Measurements from ENCODE around the gene MAN1C1. TPM values are rescaled to one million over a fixed set of nuclear protein-coding genes. Genes with fewer than 3 reads are reported as not detected.

Gene MAN1C1
- total RNA-seq, 2 donors from 2014 or later, result 2.2 to 4.3 TPM

- Mint-ChIP-seq H3K9me3 (no peaks in the 10 kb centered on the region), H3K27ac (peak overlapping the region; percentile 44), H3K36me3 (ENCODE audit: low read depth) (peaks cover 15% of the 10 kb centered on the region), H3K4me1 (peaks cover 19% of the 10 kb centered on the region), H3K4me3 (no peak overlapping the region), H3K27me3 (ENCODE audit: insufficient read depth) (no peaks in the 10 kb centered on the region)
- Histone ChIP-seq H3K4me1 (ENCODE audit: control insufficient read depth, insufficient read depth, low read length) (peaks cover 4% of the 10 kb centered on the region), H3K4me3 (ENCODE audit: low read length) (no peak overlapping the region), H3K36me3 (ENCODE audit: control insufficient read depth, insufficient read depth, low read length) (peaks cover 18% of the 10 kb centered on the region), H3K27me3 (ENCODE audit: control insufficient read depth, insufficient read depth, low read length, poor library complexity, severe bottlenecking) (no peaks in the 10 kb centered on the region), H3K9me3 (ENCODE audit: control insufficient read depth, low read length) (no peaks in the 10 kb centered on the region), H3K27ac (ENCODE audit: low read depth, low read length) (no peak overlapping the region), H3K9ac (ENCODE audit: extremely low read depth, low read length, poor library complexity, severe bottlenecking) (no peak overlapping the region)
- DNase-seq, result no peak
- no peak for TF ChIP-seq CTCF (conservative IDR thresholded peaks at IDR 0.05)
- WGBS, 2 experiments (ENCODE audit: insufficient coverage in 1 of 2, insufficient read length in 1 of 2), result 93% methylated on average over 8 of the region's 10 CpGs; no CpG with 5 or more reads in 1 of the 2 experiments
These were observed 187.8 kb downstream of the MAN1C1 start for GRCh38 chr1:25804244-25804963.

- H3K9me3 ChIP-seq (ENCODE audit: control insufficient read depth, low read length), result no peaks in the 10 kb centered on the region
- H3K4me3 Mint-ChIP-seq, result no peak overlapping the region
- no peaks in the 10 kb centered on the region for H3K9me3 Mint-ChIP-seq
- peaks cover 18% of the 10 kb centered on the region for H3K36me3 ChIP-seq (ENCODE audit: control insufficient read depth, insufficient read depth, low read length)
- peak overlapping the region; percentile 44 for H3K27ac Mint-ChIP-seq
- 94 to 95% methylated on average over 7 to 15 of the region's 15 CpGs for WGBS, 2 experiments (ENCODE audit: insufficient coverage in 1 of 2, insufficient read length in 1 of 2)
- H3K36me3 Mint-ChIP-seq (ENCODE audit: low read depth), result peaks cover 17% of the 10 kb centered on the region
- H3K27me3 Mint-ChIP-seq (ENCODE audit: insufficient read depth), result no peaks in the 10 kb centered on the region
- peaks cover 15% of the 10 kb centered on the region for H3K4me1 Mint-ChIP-seq
- DNase-seq, result no peak
- H3K9ac ChIP-seq (ENCODE audit: extremely low read depth, low read length, poor library complexity, severe bottlenecking), result no peak overlapping the region
- H3K4me3 ChIP-seq (ENCODE audit: low read length), result no peak overlapping the region
- no peak overlapping the region for H3K27ac ChIP-seq (ENCODE audit: low read depth, low read length)
- no peaks in the 10 kb centered on the region for H3K27me3 ChIP-seq (ENCODE audit: control insufficient read depth, insufficient read depth, low read length, poor library complexity, severe bottlenecking)
- H3K4me1 ChIP-seq (ENCODE audit: control insufficient read depth, insufficient read depth, low read length), result peaks cover 4% of the 10 kb centered on the region
- TF ChIP-seq CTCF (conservative IDR thresholded peaks at IDR 0.05), result no peak
These were observed 188.6 kb downstream of the MAN1C1 start for GRCh38 chr1:25804964-25805862.

- Histone ChIP-seq H3K4me3 (ENCODE audit: low read length) (no peak overlapping the region), H3K27ac (ENCODE audit: low read depth, low read length) (no peak overlapping the region), H3K9me3 (ENCODE audit: control insufficient read depth, low read length) (no peaks in the 10 kb centered on the region), H3K9ac (ENCODE audit: extremely low read depth, low read length, poor library complexity, severe bottlenecking) (no peak overlapping the region), H3K27me3 (ENCODE audit: control insufficient read depth, insufficient read depth, low read length, poor library complexity, severe bottlenecking) (no peaks in the 10 kb centered on the region), H3K36me3 (ENCODE audit: control insufficient read depth, insufficient read depth, low read length) (peaks cover 18% of the 10 kb centered on the region), H3K4me1 (ENCODE audit: control insufficient read depth, insufficient read depth, low read length) (peaks cover 4% of the 10 kb centered on the region)
- Mint-ChIP-seq H3K9me3 (no peaks in the 10 kb centered on the region), H3K27ac (no peak overlapping the region), H3K4me3 (no peak overlapping the region), H3K27me3 (ENCODE audit: insufficient read depth) (no peaks in the 10 kb centered on the region), H3K36me3 (ENCODE audit: low read depth) (peaks cover 17% of the 10 kb centered on the region), H3K4me1 (peaks cover 11% of the 10 kb centered on the region)
- no peak for DNase-seq
- TF ChIP-seq CTCF (conservative IDR thresholded peaks at IDR 0.05), result no peak
- 88 to 100% methylated on average over 1 to 3 of the region's 3 CpGs for WGBS, 2 experiments (ENCODE audit: insufficient coverage in 1 of 2, insufficient read length in 1 of 2)
These were observed 189.3 kb downstream of the MAN1C1 start for GRCh38 chr1:25805863-25806225.
